NCI-H2196 treated with DMSO at 0.1 percent for 48 hours (cell line): ENCODE measurements around the gene DENND2C.

ENCODE experiments used
- DNase-seq: peaks from one replicate; lab custom pipeline; 2025; ENCODE audit not compliant: unreplicated experiment; lab: John Stamatoyannopoulos, UW

Gene DENND2C

GRCh38 chr1:114677691-114678090 is 7.8 kb upstream of the DENND2C start:
- no peak for DNase-seq

- no peak for DNase-seq
Measured at GRCh38 chr1:114676115-114676514, 6.3 kb upstream of the DENND2C start.

DNA sequence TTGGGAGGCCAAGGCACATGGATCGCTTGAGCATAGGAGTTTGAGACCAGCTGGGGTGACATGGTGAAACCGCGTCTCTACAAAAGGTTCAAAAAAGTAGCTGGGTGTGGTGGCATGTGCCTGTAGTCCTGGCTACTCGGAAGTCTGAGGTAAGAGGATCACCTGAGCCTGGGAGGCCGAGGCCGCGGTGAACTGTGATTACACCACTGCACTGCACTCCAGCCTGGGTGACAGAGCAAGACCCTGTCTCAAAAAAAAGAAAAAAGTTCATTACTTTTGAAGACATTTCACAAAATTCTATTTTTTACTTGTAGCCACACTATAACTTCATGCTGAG is 2.1 kb upstream of the DENND2C start:
- DNase-seq = no peak

GRCh38 chr1:114671011-114671938 is 1.4 kb upstream of the DENND2C start:
- DNase-seq = no peak

DNA sequence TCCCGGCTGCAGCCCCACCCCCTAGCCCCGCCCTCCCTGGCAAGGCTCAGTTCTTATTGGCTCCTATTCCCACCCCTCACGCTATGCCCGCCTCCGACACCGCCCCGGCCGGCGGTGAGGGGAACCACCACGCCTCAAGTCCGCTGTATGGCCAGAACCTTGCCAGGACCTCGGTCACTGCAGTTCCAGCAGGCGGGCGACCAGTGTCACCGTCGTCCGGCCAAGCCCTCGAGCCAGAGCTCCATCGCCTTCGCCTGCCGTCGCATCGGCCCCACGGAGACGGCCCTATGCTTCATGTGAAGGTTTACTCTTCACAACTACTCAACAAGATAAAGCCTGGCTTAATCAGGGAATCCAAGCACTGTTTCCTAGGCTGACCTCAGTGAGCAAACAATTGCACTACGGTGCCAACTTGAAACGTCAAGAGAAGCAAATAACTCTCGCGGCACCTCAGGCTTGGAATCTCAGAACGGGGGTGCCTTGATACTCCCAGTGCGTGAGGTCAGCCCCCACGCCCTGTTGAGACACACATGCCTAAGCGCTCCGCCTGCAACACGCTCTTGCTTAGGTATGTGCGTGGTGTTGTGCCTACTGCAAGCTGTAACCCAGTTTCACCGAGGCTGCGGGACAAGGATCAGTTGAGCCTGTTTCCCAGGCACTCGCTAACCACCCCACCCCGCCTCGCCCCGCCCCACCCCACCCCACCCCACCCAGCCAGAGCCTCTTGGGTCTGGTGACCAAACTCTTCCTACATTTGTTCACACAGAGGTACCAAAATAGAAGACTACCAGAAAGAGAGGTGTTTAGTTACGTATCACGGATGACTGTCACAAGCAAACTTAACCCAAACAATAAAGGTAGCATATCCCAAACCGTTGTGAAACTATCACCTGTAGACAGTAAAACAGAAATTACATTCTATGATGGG is 498 bp upstream of the DENND2C start:
- DNase-seq = peak; percentile 67

DNA sequence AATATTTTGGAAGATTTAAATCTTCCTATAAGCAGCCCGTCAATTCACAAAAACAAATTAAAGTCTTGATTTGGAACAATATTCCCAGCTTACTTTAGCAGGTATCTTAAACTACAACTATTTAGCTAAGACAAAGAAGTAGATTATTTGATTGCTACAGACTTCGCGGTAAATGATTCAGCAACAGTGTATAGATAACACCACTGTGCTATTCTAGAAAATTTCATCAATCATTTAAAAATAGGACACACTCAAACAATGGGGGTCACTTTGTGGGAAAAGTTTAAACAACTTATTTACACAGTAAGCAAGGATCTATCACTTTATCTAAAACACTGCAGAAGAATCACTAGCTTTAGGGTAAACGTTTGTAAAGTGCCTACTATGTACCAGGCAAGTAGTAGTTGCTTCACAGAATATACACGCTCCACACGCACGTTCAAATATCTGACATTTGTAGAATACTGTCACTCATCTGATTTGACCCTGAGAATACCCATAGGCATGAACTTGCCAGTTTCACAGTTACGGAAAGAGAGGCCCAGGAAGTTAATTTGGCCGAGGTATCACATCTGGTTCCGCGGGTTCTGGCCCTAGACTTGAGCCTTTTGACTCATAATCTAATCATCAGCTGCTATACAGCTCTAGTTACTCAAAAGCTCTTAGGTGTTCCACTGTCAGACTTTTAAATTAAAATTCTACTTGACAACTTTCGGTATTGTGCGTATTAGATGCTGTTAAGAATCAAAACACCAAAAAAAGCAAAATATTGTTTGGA is 876 bp downstream of the DENND2C start:
- no peak for DNase-seq

GRCh38 chr1:114668373-114668772 is 1.5 kb downstream of the DENND2C start:
- DNase-seq = no peak

GRCh38 chr1:114666954-114667353 is 2.9 kb downstream of the DENND2C start:
- no peak for DNase-seq

- no peak for DNase-seq
Measured at GRCh38 chr1:114660238-114660637, 9.6 kb downstream of the DENND2C start.

GRCh38 chr1:114651893-114652292 is 18.0 kb downstream of the DENND2C start:
- no peak for DNase-seq

GRCh38 chr1:114648503-114648902 is 21.3 kb downstream of the DENND2C start:
- no peak for DNase-seq

DNA sequence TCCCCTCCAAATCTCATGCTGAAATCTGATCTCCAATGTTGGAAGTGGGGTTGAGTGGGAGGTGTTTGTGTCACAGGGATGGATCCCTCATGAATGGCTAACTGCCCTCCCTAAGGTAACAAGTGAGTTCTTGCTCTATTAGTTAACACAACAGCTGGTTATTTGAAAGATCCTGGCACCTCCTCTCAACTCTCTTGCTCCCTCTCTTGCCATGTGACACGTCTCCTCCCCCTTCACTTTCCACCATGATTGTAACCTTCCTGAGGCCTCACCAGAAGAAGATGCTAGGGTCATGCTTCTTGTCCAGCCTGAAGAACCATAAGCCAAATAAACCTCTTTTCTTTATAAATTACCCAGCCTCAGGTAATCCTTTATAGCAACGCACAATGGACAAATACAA is 28.5 kb downstream of the DENND2C start:
- no peak for DNase-seq

DNA sequence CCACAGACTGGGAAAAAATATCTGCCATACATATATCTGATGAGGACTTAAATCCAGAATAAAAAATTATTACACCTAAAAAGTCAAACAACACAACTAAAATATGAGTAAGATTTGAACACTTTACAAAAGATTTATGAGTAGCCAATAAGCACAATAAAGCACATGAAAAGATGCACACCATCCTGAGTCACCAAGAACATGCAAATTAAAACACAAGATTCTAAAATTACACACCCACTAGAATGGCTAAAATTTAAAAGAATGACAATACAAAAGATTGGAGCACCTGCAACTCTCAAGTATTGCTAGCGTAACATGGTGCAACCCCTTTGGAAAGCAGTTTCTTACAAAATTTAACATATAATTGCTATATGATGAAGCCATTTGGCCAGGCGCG is 30.9 kb downstream of the DENND2C start:
- DNase-seq = no peak

DNA sequence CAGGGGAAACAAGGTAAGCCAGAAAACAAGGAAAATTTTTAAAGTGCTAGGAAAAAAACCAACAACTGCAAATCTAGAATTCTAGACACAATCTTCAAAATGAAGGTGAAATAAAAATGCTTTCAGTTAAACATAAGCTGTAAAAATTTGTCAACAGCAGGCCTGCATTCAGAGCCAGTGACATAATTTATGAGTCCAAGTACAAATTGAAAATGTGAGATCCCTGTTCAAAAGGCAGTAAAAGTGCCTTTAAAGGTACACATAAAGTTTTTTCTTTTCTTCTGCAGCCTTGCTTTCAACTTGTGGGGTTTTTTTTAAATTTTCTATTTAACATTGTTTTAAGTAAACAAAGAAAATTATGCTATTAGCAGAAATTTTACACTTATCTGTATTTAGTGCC is 37.4 kb downstream of the DENND2C start:
- DNase-seq = no peak

DNA sequence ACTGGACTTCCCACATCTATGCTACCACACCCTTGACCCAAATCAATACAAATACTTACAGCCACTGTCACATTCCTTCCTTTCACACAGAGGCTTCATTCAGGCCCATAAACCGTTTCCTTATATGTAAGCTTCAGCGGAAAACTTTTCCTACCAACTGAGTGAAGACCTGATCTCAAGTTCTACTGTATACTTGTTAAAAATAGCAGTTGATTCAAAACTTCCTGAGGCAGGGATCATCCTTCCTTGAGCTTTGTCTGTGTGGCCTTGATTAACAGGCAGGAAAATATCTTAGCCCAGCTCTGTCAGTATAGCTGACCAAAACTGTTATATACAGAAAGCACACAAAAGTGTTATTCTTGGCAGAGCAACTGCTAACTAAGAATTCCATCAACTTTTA is 42.7 kb downstream of the DENND2C start:
- no peak for DNase-seq

GRCh38 chr1:114623364-114623763 is 46.5 kb downstream of the DENND2C start:
- DNase-seq = no peak

DNA sequence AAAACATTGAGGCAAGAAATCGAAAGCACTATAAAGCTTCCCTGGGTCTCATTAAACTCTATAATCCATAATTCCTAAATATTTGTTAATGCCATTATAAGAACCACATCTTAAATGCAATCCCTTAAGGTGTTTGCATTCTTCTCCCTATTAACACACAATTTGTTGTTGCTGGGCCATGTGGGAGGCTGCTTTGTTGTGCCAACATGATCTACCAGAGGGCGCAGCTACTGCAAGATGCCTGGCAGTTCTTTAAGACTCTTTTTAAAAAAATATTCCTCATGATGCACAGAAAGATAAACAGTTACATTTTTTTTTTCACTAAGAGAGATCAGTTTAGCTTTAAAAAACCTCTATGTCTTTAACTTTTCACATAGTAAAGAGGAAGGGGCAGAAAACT is 49.4 kb downstream of the DENND2C start:
- no peak for DNase-seq

DNA sequence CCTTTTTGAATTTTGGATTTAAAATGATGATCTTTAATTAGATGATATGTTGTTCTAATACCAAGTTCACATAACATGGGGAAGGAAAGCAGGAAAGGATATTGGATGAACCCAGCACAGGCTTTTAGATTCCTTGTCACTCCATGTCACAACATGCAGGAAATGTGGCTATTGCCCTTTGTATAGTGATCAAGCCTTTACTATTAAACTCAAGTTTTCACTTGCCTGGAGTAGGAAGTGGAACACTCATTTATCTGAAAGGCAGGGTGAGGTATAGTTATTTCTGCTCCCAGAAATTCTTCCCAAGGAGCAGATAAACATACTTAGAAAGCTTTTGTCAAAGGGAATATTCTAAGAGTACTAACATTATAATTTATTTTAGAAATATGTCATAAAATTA is 51.2 kb downstream of the DENND2C start:
- DNase-seq = no peak

- DNase-seq = no peak
Measured at GRCh38 chr1:114610546-114611245, 59.2 kb downstream of the DENND2C start.

- no peak for DNase-seq
Measured at GRCh38 chr1:114609826-114610225, 60.0 kb downstream of the DENND2C start.

DNA sequence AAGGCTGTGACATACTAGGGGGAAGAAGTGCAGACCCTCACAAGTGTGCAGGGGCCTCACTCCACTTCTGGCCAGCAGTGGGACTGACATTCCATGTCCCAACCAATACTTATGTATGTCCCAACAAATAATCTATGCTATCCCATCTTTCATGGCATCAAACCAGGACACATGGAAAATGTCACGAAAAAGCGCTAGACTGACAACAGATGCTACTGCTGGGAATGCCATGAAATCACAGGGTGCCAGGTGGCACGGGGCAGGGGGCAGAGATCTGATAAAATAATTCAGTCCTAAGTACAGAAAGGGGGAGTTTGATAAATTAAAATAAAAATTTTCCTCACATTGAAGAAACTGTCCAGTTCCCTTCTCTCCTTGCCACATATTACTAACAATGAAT is 60.8 kb downstream of the DENND2C start:
- no peak for DNase-seq
